T47D (cell line): ENCODE data around the gene CUBN.

Experiments
- DNase-seq, 2 experiments: peaks; one replicate each; pipeline versions ENCODE4 v3.0.0 to v3.0.0-alpha.2; 2011 to 2012; ENCODE audit warnings: low read depth in 1 of 2, low spot score in 1 of 2
- JUND ChIP-seq: IDR thresholded peaks from 2 replicates; pipeline ENCODE4 v1.6.1; 2012; ENCODE audit warnings: low read depth
- in situ Hi-C: cut with HindIII; loops from 2 replicates; pipeline ENCODE4 v1.10.0; 2016; ENCODE audit warnings: low sequenced_read_pairs, low pct_unique_long_range_greater_than_20kb

The CUBN gene

GRCh38 chr10:17001961-17002749, 127.5 kb downstream of the CUBN start:
- no peak for TF ChIP-seq JUND
- in situ Hi-C loops: no loop called here
- no peak for DNase-seq

- DNase-seq: peak in 1 of 2 experiments; percentile 18
- in situ Hi-C loops: no loop called here
- no peak for TF ChIP-seq JUND
These were observed 128.3 kb downstream of the CUBN start for GRCh38 chr10:17001297-17001744.

- no peak for TF ChIP-seq JUND
- DNase-seq: no peak
- in situ Hi-C loops: no loop called here
These were observed 129.8 kb downstream of the CUBN start for GRCh38 chr10:16999665-17000451.

GRCh38 chr10:16996530-16996964, 133.1 kb downstream of the CUBN start:
- TF ChIP-seq JUND: no peak
- no peak for DNase-seq
- in situ Hi-C loops: no loop called here

- no peak for TF ChIP-seq JUND
- in situ Hi-C loops: no loop called here
- no peak for DNase-seq
These were observed 133.6 kb downstream of the CUBN start for GRCh38 chr10:16995867-16996529.

- DNase-seq: no peak
These were observed 136.4 kb downstream of the CUBN start for GRCh38 chr10:16993186-16993585.

GRCh38 chr10:16992611-16993119, 136.9 kb downstream of the CUBN start:
- TF ChIP-seq JUND: no peak
- no peak for DNase-seq

More at GRCh38 chr10:16993186-16993585, 136.4 kb downstream of the CUBN start:
- no peak for TF ChIP-seq JUND
- in situ Hi-C loops: no loop called here

GRCh38 chr10:16991011-16991410, 138.6 kb downstream of the CUBN start:
- no peak for TF ChIP-seq JUND
- in situ Hi-C loops: no loop called here
- DNase-seq: no peak

More at GRCh38 chr10:16992611-16993119, 136.9 kb downstream of the CUBN start:
- in situ Hi-C loops: no loop called here

GRCh38 chr10:16989826-16990293, 139.8 kb downstream of the CUBN start:
- in situ Hi-C loops: no loop called here
- no peak for DNase-seq
- TF ChIP-seq JUND: no peak

GRCh38 chr10:16988900-16989299, 140.7 kb downstream of the CUBN start:
- in situ Hi-C loops: no loop called here
- TF ChIP-seq JUND: no peak
- DNase-seq: no peak

GRCh38 chr10:16987976-16988610, 141.5 kb downstream of the CUBN start:
- TF ChIP-seq JUND: no peak
- no peak for DNase-seq
- in situ Hi-C loops: no loop called here

GRCh38 chr10:16987206-16987621, 142.4 kb downstream of the CUBN start:
- TF ChIP-seq JUND: no peak
- no peak for DNase-seq
- in situ Hi-C loops: no loop called here
